ENCODE results near the gene PPP1CC.

- no peak for TF ChIP-seq CTCF (IDR thresholded peaks at IDR 0.05; ENCODE audit: extremely low read depth in 1 of 2, insufficient read depth in 1 of 2, low read depth in 1 of 2, low read length in 2 of 2)
- no peak for TF ChIP-seq POLR2AphosphoS5 (IDR thresholded peaks at IDR 0.05; ENCODE audit: insufficient read depth, low read depth, low read length)
- TF ChIP-seq POLR2A (IDR thresholded peaks at IDR 0.05; ENCODE audit: low read depth, low read length) = no peak
- no peak for TF ChIP-seq MAX (IDR thresholded peaks at IDR 0.05; ENCODE audit: insufficient read depth, insufficient read length)
- TF ChIP-seq GATA2 (IDR thresholded peaks at IDR 0.05; ENCODE audit: insufficient read depth, insufficient read length, low read depth, low read length) = no peak
- TF ChIP-seq EZH2 (IDR thresholded peaks at IDR 0.05; ENCODE audit: borderline replicate concordance, low read depth, low read length, severe bottlenecking) = no peak
- no peak for TF ChIP-seq JUN (IDR thresholded peaks at IDR 0.05; ENCODE audit: borderline replicate concordance, insufficient read depth, insufficient read length, low read depth)
- TF ChIP-seq MYC (IDR thresholded peaks at IDR 0.05; ENCODE audit: low read depth, low read length) = no peak
- TF ChIP-seq FOS (IDR thresholded peaks at IDR 0.05; ENCODE audit: borderline replicate concordance, insufficient read depth, low read length) = no peak
Measured at GRCh38 chr12:110778833-110779577, 36.3 kb upstream of the PPP1CC start.

All from endothelial cell of umbilical vein (primary cell).